Ovary (tissue), 3 donors: ENCODE data around the gene PRR18.

Experiments
- EP300 ChIP-seq: sonication (generic); formaldehyde crosslinking; IDR thresholded peaks from one replicate; pipeline ENCODE4 v1.6.1; 2017; ENCODE audit warnings: antibody characterized with exemption
- POLR2A ChIP-seq: fragments of 450-650 bp; IDR thresholded peaks from one replicate; pipeline ENCODE4 v1.6.1; 2017; ENCODE audit warnings: antibody characterized with exemption, mild to moderate bottlenecking, moderate library complexity
- TF ChIP-seq, protein P1 (sequence below), 3 donors: fragments of 450-650 bp in 2 of 3; fragments of 200-600 bp in 1 of 3; IDR thresholded peaks; one replicate each; pipeline versions ENCODE4 v1.5.1 to v1.8.0; 2016 to 2022; ENCODE audit warnings: antibody characterized with exemption in 3 of 3, mild to moderate bottlenecking in 1 of 3
- donor health status: DM: no; HTN: no; CAD: no.

GRCh38 chr6:166277892-166278578, 30.2 kb downstream of the PRR18 start:
- TF ChIP-seq, protein P1, sequence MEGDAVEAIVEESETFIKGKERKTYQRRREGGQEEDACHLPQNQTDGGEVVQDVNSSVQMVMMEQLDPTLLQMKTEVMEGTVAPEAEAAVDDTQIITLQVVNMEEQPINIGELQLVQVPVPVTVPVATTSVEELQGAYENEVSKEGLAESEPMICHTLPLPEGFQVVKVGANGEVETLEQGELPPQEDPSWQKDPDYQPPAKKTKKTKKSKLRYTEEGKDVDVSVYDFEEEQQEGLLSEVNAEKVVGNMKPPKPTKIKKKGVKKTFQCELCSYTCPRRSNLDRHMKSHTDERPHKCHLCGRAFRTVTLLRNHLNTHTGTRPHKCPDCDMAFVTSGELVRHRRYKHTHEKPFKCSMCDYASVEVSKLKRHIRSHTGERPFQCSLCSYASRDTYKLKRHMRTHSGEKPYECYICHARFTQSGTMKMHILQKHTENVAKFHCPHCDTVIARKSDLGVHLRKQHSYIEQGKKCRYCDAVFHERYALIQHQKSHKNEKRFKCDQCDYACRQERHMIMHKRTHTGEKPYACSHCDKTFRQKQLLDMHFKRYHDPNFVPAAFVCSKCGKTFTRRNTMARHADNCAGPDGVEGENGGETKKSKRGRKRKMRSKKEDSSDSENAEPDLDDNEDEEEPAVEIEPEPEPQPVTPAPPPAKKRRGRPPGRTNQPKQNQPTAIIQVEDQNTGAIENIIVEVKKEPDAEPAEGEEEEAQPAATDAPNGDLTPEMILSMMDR (IDR thresholded peaks at IDR 0.05) = no peak
- TF ChIP-seq EP300 (no peak), POLR2A (no peak)
